Measurements from ENCODE around the gene SIGLEC6. TPM values are rescaled to one million over a fixed set of nuclear protein-coding genes. Genes with fewer than 3 reads are reported as not detected.

The SIGLEC6 gene
- total RNA-seq, 1 experiment from 2014 or later = not detected

DNA sequence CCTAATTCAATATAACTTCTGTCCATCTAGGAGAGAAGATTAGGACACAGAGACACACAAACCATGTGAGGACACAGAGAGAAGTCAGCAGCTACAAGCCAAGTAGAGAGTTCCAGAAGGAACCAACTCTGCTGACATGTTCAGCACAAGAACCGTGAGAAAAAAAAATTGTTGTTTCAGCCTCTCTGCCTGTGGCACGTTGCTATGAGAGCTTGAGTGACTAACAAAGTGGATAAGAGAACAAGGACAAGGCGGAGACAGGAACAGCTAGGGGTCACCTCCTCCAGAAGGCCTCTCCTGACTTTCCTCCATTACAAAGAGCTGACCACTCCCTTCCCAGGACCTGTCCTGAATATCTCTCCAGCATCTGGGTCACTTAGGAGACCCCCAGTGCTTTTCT, 24.3 kb downstream of the SIGLEC6 start:
- ATAC-seq = no peak
- no peaks in the 10 kb centered on the region for H4K20me1 ChIP-seq (ENCODE audit: insufficient read depth)
- peaks cover 4% of the 10 kb centered on the region for H3K27me3 ChIP-seq (ENCODE audit: insufficient read depth, low read length)
- no peaks in the 10 kb centered on the region for H3K9me3 ChIP-seq (ENCODE audit: control insufficient read depth in 1 of 2, insufficient read depth in 1 of 2, low read depth in 1 of 2, low read length in 2 of 2)
- H3K9me2 ChIP-seq (ENCODE audit: insufficient read depth) = no peaks in the 10 kb centered on the region
- ChIA-PET CTCF (no interaction called here), RAD21 (ENCODE audit: low non-redundant PET in 1 of 2, low total read pairs in 2 of 2, uncharacterized antibody in 2 of 2, unreplicated experiment in 2 of 2) (no interaction called here), POLR2A (no interaction called here)
- no peaks in the 10 kb centered on the region for H3K79me2 ChIP-seq (ENCODE audit: insufficient read depth, low read length)
- intact Hi-C loops (cut with micrococcal nuclease) = no loop called here
- no peak overlapping the region for H2AFZ ChIP-seq (ENCODE audit: low read depth, low read length, poor library complexity, severe bottlenecking)
- DNase-seq (ENCODE audit: low read depth, low spot score) = no peak
- no peak for TF ChIP-seq RAD21 (IDR thresholded peaks at IDR 0.05; ENCODE audit: low read depth)
- no peak for TF ChIP-seq SIN3A (IDR thresholded peaks at IDR 0.05; ENCODE audit: low read depth)
- no peak for TF ChIP-seq YY1 (IDR thresholded peaks at IDR 0.05; ENCODE audit: extremely low read depth, insufficient replicate concordance, low read depth, low read length)
- no peak for TF ChIP-seq TCF7L2 (IDR thresholded peaks at IDR 0.05; ENCODE audit: borderline replicate concordance, extremely low read depth, insufficient read depth, insufficient read length)
- TF ChIP-seq EGR1 (IDR thresholded peaks at IDR 0.05; ENCODE audit: low read depth) = no peak
- no peak for TF ChIP-seq ZNF274 (IDR thresholded peaks at IDR 0.05; ENCODE audit: low read depth, low read length)
- TF ChIP-seq, protein P1, sequence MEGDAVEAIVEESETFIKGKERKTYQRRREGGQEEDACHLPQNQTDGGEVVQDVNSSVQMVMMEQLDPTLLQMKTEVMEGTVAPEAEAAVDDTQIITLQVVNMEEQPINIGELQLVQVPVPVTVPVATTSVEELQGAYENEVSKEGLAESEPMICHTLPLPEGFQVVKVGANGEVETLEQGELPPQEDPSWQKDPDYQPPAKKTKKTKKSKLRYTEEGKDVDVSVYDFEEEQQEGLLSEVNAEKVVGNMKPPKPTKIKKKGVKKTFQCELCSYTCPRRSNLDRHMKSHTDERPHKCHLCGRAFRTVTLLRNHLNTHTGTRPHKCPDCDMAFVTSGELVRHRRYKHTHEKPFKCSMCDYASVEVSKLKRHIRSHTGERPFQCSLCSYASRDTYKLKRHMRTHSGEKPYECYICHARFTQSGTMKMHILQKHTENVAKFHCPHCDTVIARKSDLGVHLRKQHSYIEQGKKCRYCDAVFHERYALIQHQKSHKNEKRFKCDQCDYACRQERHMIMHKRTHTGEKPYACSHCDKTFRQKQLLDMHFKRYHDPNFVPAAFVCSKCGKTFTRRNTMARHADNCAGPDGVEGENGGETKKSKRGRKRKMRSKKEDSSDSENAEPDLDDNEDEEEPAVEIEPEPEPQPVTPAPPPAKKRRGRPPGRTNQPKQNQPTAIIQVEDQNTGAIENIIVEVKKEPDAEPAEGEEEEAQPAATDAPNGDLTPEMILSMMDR (IDR thresholded peaks at IDR 0.05 in 2 of 3, conservative IDR thresholded peaks at IDR 0.05 in 1 of 3; ENCODE audit: borderline replicate concordance in 1 of 3, insufficient read depth in 1 of 3, low read depth in 2 of 3, low read length in 2 of 3) = no peak
- TF ChIP-seq, protein P2, sequence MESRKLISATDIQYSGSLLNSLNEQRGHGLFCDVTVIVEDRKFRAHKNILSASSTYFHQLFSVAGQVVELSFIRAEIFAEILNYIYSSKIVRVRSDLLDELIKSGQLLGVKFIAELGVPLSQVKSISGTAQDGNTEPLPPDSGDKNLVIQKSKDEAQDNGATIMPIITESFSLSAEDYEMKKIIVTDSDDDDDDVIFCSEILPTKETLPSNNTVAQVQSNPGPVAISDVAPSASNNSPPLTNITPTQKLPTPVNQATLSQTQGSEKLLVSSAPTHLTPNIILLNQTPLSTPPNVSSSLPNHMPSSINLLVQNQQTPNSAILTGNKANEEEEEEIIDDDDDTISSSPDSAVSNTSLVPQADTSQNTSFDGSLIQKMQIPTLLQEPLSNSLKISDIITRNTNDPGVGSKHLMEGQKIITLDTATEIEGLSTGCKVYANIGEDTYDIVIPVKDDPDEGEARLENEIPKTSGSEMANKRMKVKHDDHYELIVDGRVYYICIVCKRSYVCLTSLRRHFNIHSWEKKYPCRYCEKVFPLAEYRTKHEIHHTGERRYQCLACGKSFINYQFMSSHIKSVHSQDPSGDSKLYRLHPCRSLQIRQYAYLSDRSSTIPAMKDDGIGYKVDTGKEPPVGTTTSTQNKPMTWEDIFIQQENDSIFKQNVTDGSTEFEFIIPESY (IDR thresholded peaks at IDR 0.05; ENCODE audit: extremely low read depth, insufficient replicate concordance, low read length) = no peak
- TF ChIP-seq POLR2A (IDR thresholded peaks at IDR 0.05; ENCODE audit: borderline replicate concordance, extremely low read depth, insufficient read depth, insufficient read length) = no peak
- TF ChIP-seq ZFX (IDR thresholded peaks at IDR 0.05) = no peak
- TF ChIP-seq EZH2phosphoT487 (IDR thresholded peaks at IDR 0.05; ENCODE audit: borderline replicate concordance) = no peak
- no peak for TF ChIP-seq EZH2 (IDR thresholded peaks at IDR 0.05)
- no peak for TF ChIP-seq ELF1 (IDR thresholded peaks at IDR 0.05; ENCODE audit: borderline replicate concordance, low read depth)
- no peaks in the 10 kb centered on the region for H3K4me1 ChIP-seq (ENCODE audit: control insufficient read depth in 1 of 2, insufficient read depth in 2 of 2, low read length in 2 of 2)
- H3K27ac ChIP-seq (ENCODE audit: low read depth, low read length) = no peak overlapping the region
- H3K36me3 ChIP-seq (ENCODE audit: control insufficient read depth in 1 of 2, insufficient read depth in 2 of 2, low read length in 2 of 2) = no peaks in the 10 kb centered on the region
- no peak overlapping the region for H3K4me3 ChIP-seq (replicated peaks in 1 of 2; ENCODE audit: low read depth in 1 of 2, low read length in 2 of 2)
- BruUV-seq (replicated peaks) = no TSS peak
- no peak overlapping the region for H3K4me2 ChIP-seq (ENCODE audit: low read length)
- no peak overlapping the region for H3K9ac ChIP-seq (ENCODE audit: low read length)

All from HCT116 (cell line).